HG03460 (cell line): ENCODE results near the gene LGALS9C.
"Not testable (repeated sequence)": the region's sequence is repeated elsewhere in the genome, so short reads cannot be mapped to it uniquely, and the experiment has no call there.

ENCODE experiments used
- ATAC-seq: cut with Tn5 transposase; IDR thresholded peaks from one replicate; pipeline ENCODE4 v1.9.1; 2021; ENCODE audit not compliant: unreplicated experiment

The LGALS9C gene

GRCh38 chr17:18528435-18528834 is 51.8 kb downstream of the LGALS9C start:
- ATAC-seq: not testable (repeated sequence)

- ATAC-seq: not testable (repeated sequence)
Measured at GRCh38 chr17:18528899-18529500, 52.4 kb downstream of the LGALS9C start.

GRCh38 chr17:18530405-18530804 is 53.8 kb downstream of the LGALS9C start:
- not testable (repeated sequence) for ATAC-seq

- not testable (repeated sequence) for ATAC-seq
Measured at GRCh38 chr17:18542234-18542633, 65.6 kb downstream of the LGALS9C start.

GRCh38 chr17:18542907-18543306 is 66.3 kb downstream of the LGALS9C start:
- ATAC-seq: not testable (repeated sequence)
